HepG2 (cell line): ENCODE results near the gene SMIM28.

Experiments
- EP300 ChIP-seq, 3 experiments: sonication (generic) in 1 of 3; formaldehyde crosslinking in 1 of 3; IDR thresholded peaks; 2 replicates each; pipeline versions ENCODE4 v1.5.1 to v1.6.1; 2011 to 2020; ENCODE audit warnings: low read depth in 2 of 3, low read length in 2 of 3, borderline replicate concordance in 1 of 3, improper control_type of control experiment in 1 of 3, mild to moderate bottlenecking in 1 of 3, missing genetic modification reagents in 1 of 3, moderate library complexity in 1 of 3
- HMGXB3 ChIP-seq: sonication (generic); formaldehyde crosslinking; IDR thresholded peaks from 2 replicates; pipeline ENCODE4 v1.4.0; 2020; ENCODE audit warnings: missing genetic modification reagents, borderline replicate concordance
- KLF16 ChIP-seq, 2 experiments: sonication (generic) in 1 of 2; formaldehyde crosslinking in 1 of 2; IDR thresholded peaks; 2 replicates each; pipeline versions ENCODE4 v1.6.1 to v1.8.0; 2016 to 2023; ENCODE audit warnings: missing genetic modification reagents in 2 of 2, missing compliant biosample characterization in 1 of 2
- MED1 ChIP-seq: sonication (generic); formaldehyde crosslinking; IDR thresholded peaks from 2 replicates; pipeline ENCODE4 v1.4.0; 2020; ENCODE audit warnings: missing genetic modification reagents
- MNT ChIP-seq: fragments of 450-650 bp; IDR thresholded peaks from 2 replicates; pipeline ENCODE4 v1.6.1; 2016
- TAF15 ChIP-seq: fragments of 200-400 bp; formaldehyde crosslinking; IDR thresholded peaks from one replicate; pipeline ENCODE4 v1.6.1; 2018; ENCODE audit warnings: mild to moderate bottlenecking, low read depth, low read length; ENCODE audit not compliant: poor library complexity, severe bottlenecking
- ZC3H13 ChIP-seq: sonication (generic); formaldehyde crosslinking; IDR thresholded peaks from 2 replicates; pipeline ENCODE4 v1.8.1; 2023; ENCODE audit warnings: mild to moderate bottlenecking, missing genetic modification reagents, moderate library complexity
- ZNF160 ChIP-seq: sonication (generic); formaldehyde crosslinking; IDR thresholded peaks from 2 replicates; pipeline ENCODE4 v1.8.0; 2022; ENCODE audit warnings: mild to moderate bottlenecking, inconsistent platforms, missing genetic modification reagents
- ZNF24 ChIP-seq: fragments of 450-650 bp; IDR thresholded peaks from 2 replicates; pipeline ENCODE4 v1.6.1; 2017; ENCODE audit warnings: antibody characterized with exemption, mild to moderate bottlenecking
- ZNF253 ChIP-seq: sonication (generic); formaldehyde crosslinking; IDR thresholded peaks from 2 replicates; pipeline ENCODE4 v1.8.0; 2022; ENCODE audit warnings: mild to moderate bottlenecking, missing genetic modification reagents, borderline replicate concordance

GRCh38 chr6:138330763-138331162 lies 46.9 kb upstream of the SMIM28 start:
- no peak for TF ChIP-seq MNT
- TF ChIP-seq ZNF253 (CRISPR knock-in tag), result no peak
- TF ChIP-seq MED1 (CRISPR knock-in tag), result no peak
- no peak for TF ChIP-seq TAF15
- TF ChIP-seq ZNF160 (CRISPR knock-in tag), result no peak
- no peak for TF ChIP-seq EP300 (IDR thresholded peaks at IDR 0.05; ENCODE audit: low read depth in 2 of 2, low read length in 2 of 2)
- no peak for TF ChIP-seq EP300 (CRISPR knock-in tag; IDR thresholded peaks at IDR 0.05; ENCODE audit: borderline replicate concordance)
- no peak for TF ChIP-seq KLF16 (CRISPR knock-in tag; IDR thresholded peaks at IDR 0.05)
- TF ChIP-seq HMGXB3 (CRISPR knock-in tag), result no peak
- TF ChIP-seq ZC3H13, result no peak
- TF ChIP-seq ZNF24, result no peak
